ENCODE data around the gene NCDN.

DNA sequence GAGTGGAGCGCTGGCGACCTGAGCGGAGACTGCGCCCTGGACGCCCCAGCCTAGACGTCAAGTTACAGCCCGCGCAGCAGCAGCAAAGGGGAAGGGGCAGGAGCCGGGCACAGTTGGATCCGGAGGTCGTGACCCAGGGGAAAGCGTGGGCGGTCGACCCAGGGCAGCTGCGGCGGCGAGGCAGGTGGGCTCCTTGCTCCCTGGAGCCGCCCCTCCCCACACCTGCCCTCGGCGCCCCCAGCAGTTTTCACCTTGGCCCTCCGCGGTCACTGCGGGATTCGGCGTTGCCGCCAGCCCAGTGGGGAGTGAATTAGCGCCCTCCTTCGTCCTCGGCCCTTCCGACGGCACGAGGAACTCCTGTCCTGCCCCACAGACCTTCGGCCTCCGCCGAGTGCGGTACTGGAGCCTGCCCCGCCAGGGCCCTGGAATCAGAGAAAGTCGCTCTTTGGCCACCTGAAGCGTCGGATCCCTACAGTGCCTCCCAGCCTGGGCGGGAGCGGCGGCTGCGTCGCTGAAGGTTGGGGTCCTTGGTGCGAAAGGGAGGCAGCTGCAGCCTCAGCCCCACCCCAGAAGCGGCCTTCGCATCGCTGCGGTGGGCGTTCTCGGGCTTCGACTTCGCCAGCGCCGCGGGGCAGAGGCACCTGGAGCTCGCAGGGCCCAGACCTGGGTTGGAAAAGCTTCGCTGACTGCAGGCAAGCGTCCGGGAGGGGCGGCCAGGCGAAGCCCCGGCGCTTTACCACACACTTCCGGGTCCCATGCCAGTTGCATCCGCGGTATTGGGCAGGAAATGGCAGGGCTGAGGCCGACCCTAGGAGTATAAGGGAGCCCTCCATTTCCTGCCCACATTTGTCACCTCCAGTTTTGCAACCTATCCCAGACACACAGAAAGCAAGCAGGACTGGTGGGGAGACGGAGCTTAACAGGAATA lies 19.7 kb downstream of the NCDN start:
- TF ChIP-seq, protein P1, sequence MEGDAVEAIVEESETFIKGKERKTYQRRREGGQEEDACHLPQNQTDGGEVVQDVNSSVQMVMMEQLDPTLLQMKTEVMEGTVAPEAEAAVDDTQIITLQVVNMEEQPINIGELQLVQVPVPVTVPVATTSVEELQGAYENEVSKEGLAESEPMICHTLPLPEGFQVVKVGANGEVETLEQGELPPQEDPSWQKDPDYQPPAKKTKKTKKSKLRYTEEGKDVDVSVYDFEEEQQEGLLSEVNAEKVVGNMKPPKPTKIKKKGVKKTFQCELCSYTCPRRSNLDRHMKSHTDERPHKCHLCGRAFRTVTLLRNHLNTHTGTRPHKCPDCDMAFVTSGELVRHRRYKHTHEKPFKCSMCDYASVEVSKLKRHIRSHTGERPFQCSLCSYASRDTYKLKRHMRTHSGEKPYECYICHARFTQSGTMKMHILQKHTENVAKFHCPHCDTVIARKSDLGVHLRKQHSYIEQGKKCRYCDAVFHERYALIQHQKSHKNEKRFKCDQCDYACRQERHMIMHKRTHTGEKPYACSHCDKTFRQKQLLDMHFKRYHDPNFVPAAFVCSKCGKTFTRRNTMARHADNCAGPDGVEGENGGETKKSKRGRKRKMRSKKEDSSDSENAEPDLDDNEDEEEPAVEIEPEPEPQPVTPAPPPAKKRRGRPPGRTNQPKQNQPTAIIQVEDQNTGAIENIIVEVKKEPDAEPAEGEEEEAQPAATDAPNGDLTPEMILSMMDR (conservative IDR thresholded peaks at IDR 0.05), result no peak
- no peak for TF ChIP-seq ZFX (IDR thresholded peaks at IDR 0.05)

Data from C4-2B (cell line).